HCT116 (cell line): ENCODE measurements around the gene MYEOV. TPM values are rescaled to one million over a fixed set of nuclear protein-coding genes. Genes with fewer than 3 reads are reported as not detected.

Experiments
- ATAC-seq: fragments of 200-7000 bp; cut with Tn5 transposase; 2 replicates; pipeline ENCODE4 v1.9.1; 2020; ENCODE audit warnings: mild to moderate bottlenecking, moderate library complexity
- BruUV-seq: library from RNA; stranded (reverse); fragments of 400-500 nt; replicated peaks from 2 replicates; lab custom pipeline; 2021; lab: Mats Ljungman, UMichigan
- CTCF ChIA-PET: fragments of 300-600 bp; sonication (Branson Sonifier 250); formaldehyde crosslinking; loops from one replicate; lab custom pipeline; 2021; ENCODE audit warnings: antibody characterized with exemption; lab: Charles Lee
- POLR2A ChIA-PET: fragments of 300-600, 350-600 bp; sonication (Branson Sonifier 250); formaldehyde crosslinking; loops from one replicate; lab custom pipeline; 2021; ENCODE audit warnings: antibody characterized with exemption; lab: Charles Lee
- RAD21 ChIA-PET, 2 experiments: fragments of 300-600 bp; sonication (Branson Sonifier 250); formaldehyde crosslinking; loops; one replicate each; lab custom pipeline; 2023; ENCODE audit warnings: low total read pairs in 2 of 2; ENCODE audit not compliant: uncharacterized antibody in 2 of 2, unreplicated experiment in 2 of 2, low non-redundant PET in 1 of 2; lab: Charles Lee
- DNase-seq: peaks from one replicate; pipeline ENCODE4 v3.0.0-alpha.2; 2010; ENCODE audit warnings: low read depth, low spot score
- H2AFZ ChIP-seq: fragments of 200-600 bp; shearing (Covaris generic), sonication (generic); 2 replicates; pipeline ENCODE4 v1.6.1; 2017; ENCODE audit warnings: low read depth, mixed run types, mixed read lengths, antibody characterized with exemption, low read length; ENCODE audit not compliant: poor library complexity, severe bottlenecking
- H3K27ac ChIP-seq: 2 replicates; pipeline ENCODE4 v1.5.1; 2012; ENCODE audit warnings: low read depth, low read length
- H3K27me3 ChIP-seq: fragments of 200-600 bp; sonication (generic); 2 replicates; pipeline ENCODE4 v1.6.1; 2016; ENCODE audit warnings: mixed run types, low read length, mixed read lengths; ENCODE audit not compliant: insufficient read depth
- H3K36me3 ChIP-seq, 2 experiments: fragments of 200-500 bp in 1 of 2; fragments of 200-600 bp in 1 of 2; sonication (Bioruptor generic) in 1 of 2; sonication (generic) in 1 of 2; 2 replicates each; pipeline versions ENCODE4 v1.5.1 to v1.6.1; 2014 to 2016; ENCODE audit warnings: low read length in 2 of 2, inconsistent platforms in 1 of 2, mixed read lengths in 1 of 2, mixed run types in 1 of 2; ENCODE audit not compliant: insufficient read depth in 2 of 2, control insufficient read depth in 1 of 2
- H3K4me1 ChIP-seq, 2 experiments: fragments of 200-600 bp in 1 of 2; sonication (generic) in 1 of 2; 2 replicates each; pipeline versions ENCODE4 v1.5.1 to v1.6.1; 2012 to 2017; ENCODE audit warnings: low read length in 2 of 2, inconsistent platforms in 1 of 2, mild to moderate bottlenecking in 1 of 2, mixed read lengths in 1 of 2, mixed run types in 1 of 2, moderate library complexity in 1 of 2; ENCODE audit not compliant: insufficient read depth in 2 of 2, control insufficient read depth in 1 of 2
- H3K4me2 ChIP-seq: fragments of 200-600 bp; sonication (generic); 2 replicates; pipeline ENCODE4 v1.6.1; 2017; ENCODE audit warnings: mixed run types, low read length, mixed read lengths
- H3K4me3 ChIP-seq, 2 experiments: fragments of 200-600 bp in 1 of 2; sonication (generic) in 1 of 2; replicated peaks in 1 of 2; 2 replicates each; pipeline ENCODE4 v1.5.1; 2011 to 2016; ENCODE audit warnings: low read length in 2 of 2, control low read depth in 1 of 2, low read depth in 1 of 2, mild to moderate bottlenecking in 1 of 2, mixed read lengths in 1 of 2, mixed run types in 1 of 2
- H3K79me2 ChIP-seq: fragments of 200-600 bp; sonication (generic); 2 replicates; pipeline ENCODE4 v1.6.1; 2017; ENCODE audit warnings: mild to moderate bottlenecking, mixed run types, low read length, moderate library complexity, mixed read lengths; ENCODE audit not compliant: insufficient read depth
- H3K9ac ChIP-seq: fragments of 200-600 bp; sonication (generic); 2 replicates; pipeline ENCODE4 v1.6.1; 2016; ENCODE audit warnings: low read length, mixed read lengths
- H3K9me2 ChIP-seq: fragments of 200-600 bp; sonication (generic), shearing (Covaris generic); 2 replicates; pipeline ENCODE4 v1.6.1; 2017; ENCODE audit warnings: mixed run types, mild to moderate bottlenecking, moderate library complexity; ENCODE audit not compliant: insufficient read depth
- H3K9me3 ChIP-seq, 2 experiments: fragments of 200-500 bp in 1 of 2; fragments of 200-600 bp in 1 of 2; sonication (Bioruptor generic) in 1 of 2; sonication (generic) in 1 of 2; 2 replicates each; pipeline ENCODE4 v1.6.1; 2014 to 2017; ENCODE audit warnings: low read length in 2 of 2, mixed read lengths in 2 of 2, inconsistent platforms in 1 of 2, low read depth in 1 of 2, mild to moderate bottlenecking in 1 of 2, mixed run types in 1 of 2, moderate library complexity in 1 of 2; ENCODE audit not compliant: control insufficient read depth in 1 of 2, insufficient read depth in 1 of 2
- H4K20me1 ChIP-seq: fragments of 200-600 bp; sonication (generic), shearing (Covaris generic); 2 replicates; pipeline ENCODE4 v1.6.1; 2017; ENCODE audit warnings: mixed run types, mild to moderate bottlenecking, moderate library complexity; ENCODE audit not compliant: insufficient read depth
- EZH2 ChIP-seq: fragments of 200-600 bp; sonication (generic); IDR thresholded peaks from 2 replicates; pipeline ENCODE4 v1.6.1; 2017; ENCODE audit warnings: antibody characterized with exemption, mixed run types
- POLR2A ChIP-seq: IDR thresholded peaks from 2 replicates; pipeline ENCODE4 v1.7.0; 2011; ENCODE audit warnings: borderline replicate concordance; ENCODE audit not compliant: insufficient read depth, insufficient read length; ENCODE audit errors: extremely low read depth
- SP1 ChIP-seq: IDR thresholded peaks from 2 replicates; pipeline ENCODE4 v1.6.1; 2012; ENCODE audit warnings: low read depth
- SRF ChIP-seq: IDR thresholded peaks from 2 replicates; pipeline ENCODE4 v1.6.1; 2012; ENCODE audit warnings: low read depth
- ZFX ChIP-seq: fragments of 450-650 bp; IDR thresholded peaks from 2 replicates; pipeline ENCODE4 v1.6.1; 2017
- intact Hi-C: fragments of 100-400 bp; cut with micrococcal nuclease; formaldehyde crosslinking; loops from 2 replicates; pipeline ENCODE4 v1.10.0; 2022
- total RNA-seq: library from RNA; stranded (reverse); gene quantifications from one replicate; pipeline ENCODE4 v1.2.1, GENCODE V29; 2021; ENCODE audit not compliant: unreplicated experiment
- TF ChIP-seq, protein P1 (sequence below), 3 experiments: fragments of 200-600 bp in 1 of 3; sonication (generic) in 1 of 3; IDR thresholded peaks in 2 of 3; conservative IDR thresholded peaks in 1 of 3; 2 replicates each; pipeline ENCODE4 v1.5.1; 2012 to 2017; ENCODE audit warnings: low read depth in 2 of 3, low read length in 2 of 3, antibody characterized with exemption in 1 of 3, borderline replicate concordance in 1 of 3, control low read depth in 1 of 3, mild to moderate bottlenecking in 1 of 3, mixed read lengths in 1 of 3, mixed run types in 1 of 3, moderate library complexity in 1 of 3; ENCODE audit not compliant: insufficient read depth in 1 of 3
- TF ChIP-seq, protein P2 (sequence below): IDR thresholded peaks from 2 replicates; pipeline ENCODE4 v1.6.1; 2012; ENCODE audit warnings: low read depth
- TF ChIP-seq, protein P3 (sequence below): IDR thresholded peaks from 2 replicates; pipeline ENCODE4 v1.6.1; 2012
- TF ChIP-seq, protein P4 (sequence below): IDR thresholded peaks from 2 replicates; pipeline ENCODE4 v1.6.1; 2012

Gene MYEOV
- total RNA-seq, 1 experiment from 2014 or later, result 135 TPM

GRCh38 chr11:69302447-69303020, 8.6 kb downstream of the MYEOV start:
- Histone ChIP-seq H3K9ac (peak overlapping the region; percentile 81), H3K9me3 (no peaks in the 10 kb centered on the region), H2AFZ (no peak overlapping the region), H3K4me2 (peak overlapping the region; percentile 95), H3K36me3 (peaks cover 0 to 4% of the 10 kb centered on the region in 2 experiments; a peak in 1 of 4 replicates), H4K20me1 (no peaks in the 10 kb centered on the region), H3K79me2 (peaks cover 94% of the 10 kb centered on the region), H3K9me2 (no peaks in the 10 kb centered on the region), H3K27me3 (no peaks in the 10 kb centered on the region), H3K27ac (peak overlapping the region; percentile 99), H3K4me3 (peak overlapping the region; percentile 26 to 48), H3K4me1 (peaks cover 63 to 89% of the 10 kb centered on the region in 2 experiments)
- ATAC-seq (peak; percentile 1), DNase-seq (no peak)
- CTCF ChIA-PET, result no interaction called here
- intact Hi-C loops, result no loop called here
- TF ChIP-seq SP1 (no peak), SRF (no peak)
- POLR2A ChIA-PET, result interaction anchor here (1.0 to 1.8 kb wide), 2 partner anchors 9 to 336 kb away, joined by 4 to 8 read pairs; partner anchors contain the start of gene MYEOV
- no TSS peak for BruUV-seq
- RAD21 ChIA-PET, result interaction anchor here in 1 of 2 experiments (1.3 kb wide), 1 partner anchor 368 kb away, joined by 4 read pairs; no protein-coding TSS in a partner anchor

DNA sequence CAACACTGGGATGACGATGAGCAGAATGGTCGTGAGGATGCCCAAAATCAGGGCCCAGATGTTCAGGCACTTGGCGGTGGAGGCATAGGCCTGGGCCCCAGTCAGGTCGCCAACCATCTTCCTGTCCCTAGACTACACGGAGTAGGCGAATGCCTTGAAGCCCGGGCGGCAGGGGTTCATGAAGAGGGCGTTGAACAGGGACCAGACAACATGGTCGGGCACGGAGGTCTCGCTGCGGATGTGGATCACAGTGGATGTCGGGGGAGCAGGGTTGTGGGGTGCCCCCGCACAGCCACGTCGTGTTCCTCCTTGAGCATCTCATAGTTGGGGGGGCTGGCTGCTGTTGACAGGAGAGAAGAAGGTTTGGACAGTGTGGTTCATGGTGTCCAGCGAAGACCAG, 9.5 kb downstream of the MYEOV start:
- H3K27me3 ChIP-seq, result no peaks in the 10 kb centered on the region
- peak overlapping the region; percentile 99; the same call in 1 of the 2 replicates for H3K27ac ChIP-seq
- TF ChIP-seq, protein P1, sequence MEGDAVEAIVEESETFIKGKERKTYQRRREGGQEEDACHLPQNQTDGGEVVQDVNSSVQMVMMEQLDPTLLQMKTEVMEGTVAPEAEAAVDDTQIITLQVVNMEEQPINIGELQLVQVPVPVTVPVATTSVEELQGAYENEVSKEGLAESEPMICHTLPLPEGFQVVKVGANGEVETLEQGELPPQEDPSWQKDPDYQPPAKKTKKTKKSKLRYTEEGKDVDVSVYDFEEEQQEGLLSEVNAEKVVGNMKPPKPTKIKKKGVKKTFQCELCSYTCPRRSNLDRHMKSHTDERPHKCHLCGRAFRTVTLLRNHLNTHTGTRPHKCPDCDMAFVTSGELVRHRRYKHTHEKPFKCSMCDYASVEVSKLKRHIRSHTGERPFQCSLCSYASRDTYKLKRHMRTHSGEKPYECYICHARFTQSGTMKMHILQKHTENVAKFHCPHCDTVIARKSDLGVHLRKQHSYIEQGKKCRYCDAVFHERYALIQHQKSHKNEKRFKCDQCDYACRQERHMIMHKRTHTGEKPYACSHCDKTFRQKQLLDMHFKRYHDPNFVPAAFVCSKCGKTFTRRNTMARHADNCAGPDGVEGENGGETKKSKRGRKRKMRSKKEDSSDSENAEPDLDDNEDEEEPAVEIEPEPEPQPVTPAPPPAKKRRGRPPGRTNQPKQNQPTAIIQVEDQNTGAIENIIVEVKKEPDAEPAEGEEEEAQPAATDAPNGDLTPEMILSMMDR (IDR thresholded peaks at IDR 0.05 in 2 of 3, conservative IDR thresholded peaks at IDR 0.05 in 1 of 3; ENCODE audit: borderline replicate concordance in 1 of 3, insufficient read depth in 1 of 3, low read depth in 2 of 3, low read length in 2 of 3), result no peak
- TF ChIP-seq EZH2 (no peak), ZFX (no peak), POLR2A (no peak), SP1 (no peak)
- TF ChIP-seq, protein P2, sequence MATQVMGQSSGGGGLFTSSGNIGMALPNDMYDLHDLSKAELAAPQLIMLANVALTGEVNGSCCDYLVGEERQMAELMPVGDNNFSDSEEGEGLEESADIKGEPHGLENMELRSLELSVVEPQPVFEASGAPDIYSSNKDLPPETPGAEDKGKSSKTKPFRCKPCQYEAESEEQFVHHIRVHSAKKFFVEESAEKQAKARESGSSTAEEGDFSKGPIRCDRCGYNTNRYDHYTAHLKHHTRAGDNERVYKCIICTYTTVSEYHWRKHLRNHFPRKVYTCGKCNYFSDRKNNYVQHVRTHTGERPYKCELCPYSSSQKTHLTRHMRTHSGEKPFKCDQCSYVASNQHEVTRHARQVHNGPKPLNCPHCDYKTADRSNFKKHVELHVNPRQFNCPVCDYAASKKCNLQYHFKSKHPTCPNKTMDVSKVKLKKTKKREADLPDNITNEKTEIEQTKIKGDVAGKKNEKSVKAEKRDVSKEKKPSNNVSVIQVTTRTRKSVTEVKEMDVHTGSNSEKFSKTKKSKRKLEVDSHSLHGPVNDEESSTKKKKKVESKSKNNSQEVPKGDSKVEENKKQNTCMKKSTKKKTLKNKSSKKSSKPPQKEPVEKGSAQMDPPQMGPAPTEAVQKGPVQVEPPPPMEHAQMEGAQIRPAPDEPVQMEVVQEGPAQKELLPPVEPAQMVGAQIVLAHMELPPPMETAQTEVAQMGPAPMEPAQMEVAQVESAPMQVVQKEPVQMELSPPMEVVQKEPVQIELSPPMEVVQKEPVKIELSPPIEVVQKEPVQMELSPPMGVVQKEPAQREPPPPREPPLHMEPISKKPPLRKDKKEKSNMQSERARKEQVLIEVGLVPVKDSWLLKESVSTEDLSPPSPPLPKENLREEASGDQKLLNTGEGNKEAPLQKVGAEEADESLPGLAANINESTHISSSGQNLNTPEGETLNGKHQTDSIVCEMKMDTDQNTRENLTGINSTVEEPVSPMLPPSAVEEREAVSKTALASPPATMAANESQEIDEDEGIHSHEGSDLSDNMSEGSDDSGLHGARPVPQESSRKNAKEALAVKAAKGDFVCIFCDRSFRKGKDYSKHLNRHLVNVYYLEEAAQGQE, result no peak
- TF ChIP-seq, protein P3, sequence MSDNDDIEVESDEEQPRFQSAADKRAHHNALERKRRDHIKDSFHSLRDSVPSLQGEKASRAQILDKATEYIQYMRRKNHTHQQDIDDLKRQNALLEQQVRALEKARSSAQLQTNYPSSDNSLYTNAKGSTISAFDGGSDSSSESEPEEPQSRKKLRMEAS, result no peak
- TF ChIP-seq, protein P4, sequence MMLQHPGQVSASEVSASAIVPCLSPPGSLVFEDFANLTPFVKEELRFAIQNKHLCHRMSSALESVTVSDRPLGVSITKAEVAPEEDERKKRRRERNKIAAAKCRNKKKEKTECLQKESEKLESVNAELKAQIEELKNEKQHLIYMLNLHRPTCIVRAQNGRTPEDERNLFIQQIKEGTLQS, result no peak
- TF ChIP-seq, all 23 proteins: peak for 0
- ATAC-seq (no peak), DNase-seq (no peak)
- no peaks in the 10 kb centered on the region for H4K20me1 ChIP-seq
- peaks cover 0 to 4% of the 10 kb centered on the region in 2 experiments; a peak in 1 of 4 replicates for H3K36me3 ChIP-seq
- ChIA-PET POLR2A (no interaction called here), RAD21 (no interaction called here), CTCF (no interaction called here)
- no peaks in the 10 kb centered on the region for H3K9me3 ChIP-seq
- intact Hi-C loops, result no loop called here
- BruUV-seq, result no TSS peak
- no peak overlapping the region for H3K4me3 ChIP-seq
- H3K9me2 ChIP-seq, result no peaks in the 10 kb centered on the region
- peak overlapping the region; percentile 81; the same call in 1 of the 2 replicates for H3K9ac ChIP-seq
- H3K4me1 ChIP-seq, result peaks cover 55 to 80% of the 10 kb centered on the region in 2 experiments
- H3K79me2 ChIP-seq, result peaks cover 94% of the 10 kb centered on the region
- H2AFZ ChIP-seq, result no peak overlapping the region
- 0 out of 2 replicates have a peak overlapping the region, but pooled peaks have one; percentile 95 for H3K4me2 ChIP-seq
